Caco-2 (cell line): ENCODE results near the gene FTHL17. TPM values are rescaled to one million over a fixed set of nuclear protein-coding genes. Genes with fewer than 3 reads are reported as not detected.

Experiments used
- BruUV-seq: library from RNA; stranded (reverse); fragments of 400-500 nt; replicated peaks from 2 replicates; lab custom pipeline; 2021; lab: Mats Ljungman, UMichigan
- CTCF ChIA-PET: fragments of 300-600 bp; sonication (Branson Sonifier 250); formaldehyde crosslinking; loops from one replicate; lab custom pipeline; 2022; ENCODE audit warnings: antibody characterized with exemption; lab: Charles Lee
- POLR2A ChIA-PET: fragments of 300-600 bp; sonication (Branson Sonifier 250); formaldehyde crosslinking; loops from one replicate; lab custom pipeline; 2022; ENCODE audit warnings: antibody characterized with exemption; lab: Charles Lee
- DNase-seq, 2 experiments: peaks; one replicate each; pipeline versions ENCODE4 v3.0.0 to v3.0.0-alpha.2; 2020 to 2022
- H3K27me3 ChIP-seq: replicated peaks from 2 replicates; pipeline ENCODE4 v1.6.0; 2011; ENCODE audit warnings: low read length; ENCODE audit not compliant: control insufficient read depth, insufficient read depth
- H3K36me3 ChIP-seq: 2 replicates; pipeline ENCODE4 v1.5.1; 2011; ENCODE audit warnings: low read length; ENCODE audit not compliant: control insufficient read depth, insufficient read depth
- H3K4me1 ChIP-seq: fragments of 250-450 bp; sonication (Bioruptor Pico); 2 replicates; pipeline ENCODE4 v1.5.1; 2020; ENCODE audit warnings: mild to moderate bottlenecking
- H3K4me3 ChIP-seq: 2 replicates; pipeline ENCODE4 v1.5.1; 2011; ENCODE audit warnings: low read depth, mild to moderate bottlenecking, control low read depth, low read length
- H3K9me3 ChIP-seq: fragments of 250-450 bp; sonication (Bioruptor Pico); 2 replicates; pipeline ENCODE4 v1.5.1; 2020; ENCODE audit warnings: mild to moderate bottlenecking, moderate library complexity
- H3K27ac Mint-ChIP-seq: one replicate; pipeline ENCODE4 v1.8.0; 2022; ENCODE audit warnings: mixed read lengths; ENCODE audit not compliant: unreplicated experiment
- H3K27me3 Mint-ChIP-seq: one replicate; pipeline ENCODE4 v1.8.0; 2022; ENCODE audit warnings: mixed read lengths; ENCODE audit not compliant: insufficient read depth, unreplicated experiment
- H3K36me3 Mint-ChIP-seq: one replicate; pipeline ENCODE4 v1.8.0; 2022; ENCODE audit warnings: mild to moderate bottlenecking, mixed read lengths; ENCODE audit not compliant: insufficient read depth, unreplicated experiment
- H3K4me1 Mint-ChIP-seq: one replicate; pipeline ENCODE4 v1.8.0; 2022; ENCODE audit warnings: low read depth, mixed read lengths; ENCODE audit not compliant: unreplicated experiment
- H3K4me3 Mint-ChIP-seq: one replicate; pipeline ENCODE4 v1.8.0; 2022; ENCODE audit warnings: mild to moderate bottlenecking, moderate library complexity, mixed read lengths; ENCODE audit not compliant: unreplicated experiment
- H3K9me3 Mint-ChIP-seq: one replicate; pipeline ENCODE4 v1.8.0; 2022; ENCODE audit warnings: mixed read lengths; ENCODE audit not compliant: unreplicated experiment
- intact Hi-C: fragments of 100-400 bp; cut with micrococcal nuclease; formaldehyde crosslinking; loops from one replicate; pipeline ENCODE4 v1.10.0; 2022; ENCODE audit not compliant: unreplicated experiment
- total RNA-seq: library from RNA; stranded (reverse); gene quantifications from 2 replicates; pipeline ENCODE4 v1.2.3, GENCODE V29; 2022
- TF ChIP-seq, protein P1 (sequence below), 2 experiments: fragments of 200-600 bp in 1 of 2; IDR thresholded peaks; 1 replicate in 1 of 2; 2 replicates in 1 of 2; pipeline versions ENCODE4 v1.5.1 to v1.8.0; 2011 to 2022; ENCODE audit warnings: antibody characterized with exemption in 1 of 2, control low read depth in 1 of 2, inconsistent platforms in 1 of 2, low read depth in 1 of 2, low read length in 1 of 2, mild to moderate bottlenecking in 1 of 2, moderate library complexity in 1 of 2; ENCODE audit not compliant: insufficient read depth in 1 of 2, severe bottlenecking in 1 of 2, unreplicated experiment in 1 of 2

FTHL17 gene
- total RNA-seq, 1 experiment from 2014 or later, result not detected

DNA sequence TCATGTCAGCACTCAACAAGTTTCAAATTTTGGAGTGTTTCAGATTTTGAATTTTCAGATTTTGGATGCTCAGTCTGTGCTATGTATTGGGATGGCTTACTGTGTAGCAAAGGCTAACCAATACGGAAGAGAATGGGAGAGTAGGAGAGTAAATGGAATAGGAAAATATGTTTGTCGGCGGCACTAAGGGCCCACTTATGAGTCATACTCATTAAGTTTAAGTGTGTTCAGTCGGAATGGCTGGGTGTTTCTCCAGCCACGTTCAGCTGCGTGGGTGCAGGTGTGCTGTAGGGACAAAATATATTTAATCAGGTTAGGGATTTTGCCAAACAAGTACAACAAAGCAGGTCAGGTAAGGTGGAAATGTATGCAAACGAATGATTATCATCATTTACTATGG, 13.6 kb downstream of the FTHL17 start:
- TF ChIP-seq, protein P1, sequence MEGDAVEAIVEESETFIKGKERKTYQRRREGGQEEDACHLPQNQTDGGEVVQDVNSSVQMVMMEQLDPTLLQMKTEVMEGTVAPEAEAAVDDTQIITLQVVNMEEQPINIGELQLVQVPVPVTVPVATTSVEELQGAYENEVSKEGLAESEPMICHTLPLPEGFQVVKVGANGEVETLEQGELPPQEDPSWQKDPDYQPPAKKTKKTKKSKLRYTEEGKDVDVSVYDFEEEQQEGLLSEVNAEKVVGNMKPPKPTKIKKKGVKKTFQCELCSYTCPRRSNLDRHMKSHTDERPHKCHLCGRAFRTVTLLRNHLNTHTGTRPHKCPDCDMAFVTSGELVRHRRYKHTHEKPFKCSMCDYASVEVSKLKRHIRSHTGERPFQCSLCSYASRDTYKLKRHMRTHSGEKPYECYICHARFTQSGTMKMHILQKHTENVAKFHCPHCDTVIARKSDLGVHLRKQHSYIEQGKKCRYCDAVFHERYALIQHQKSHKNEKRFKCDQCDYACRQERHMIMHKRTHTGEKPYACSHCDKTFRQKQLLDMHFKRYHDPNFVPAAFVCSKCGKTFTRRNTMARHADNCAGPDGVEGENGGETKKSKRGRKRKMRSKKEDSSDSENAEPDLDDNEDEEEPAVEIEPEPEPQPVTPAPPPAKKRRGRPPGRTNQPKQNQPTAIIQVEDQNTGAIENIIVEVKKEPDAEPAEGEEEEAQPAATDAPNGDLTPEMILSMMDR (IDR thresholded peaks at IDR 0.05; ENCODE audit: insufficient read depth in 1 of 2, low read depth in 1 of 2, low read length in 1 of 2, severe bottlenecking in 1 of 2, unreplicated experiment in 1 of 2), result no peak
- Mint-ChIP-seq H3K36me3 (no peaks in the 10 kb centered on the region), H3K27ac (no peak overlapping the region), H3K4me1 (no peaks in the 10 kb centered on the region), H3K9me3 (no peaks in the 10 kb centered on the region), H3K4me3 (no peak overlapping the region), H3K27me3 (no peaks in the 10 kb centered on the region)
- no peak for DNase-seq
- ChIA-PET CTCF (no interaction called here), POLR2A (no interaction called here)
- Histone ChIP-seq H3K27me3 (no peaks in the 10 kb centered on the region), H3K36me3 (no peaks in the 10 kb centered on the region), H3K9me3 (no peaks in the 10 kb centered on the region), H3K4me3 (no peak overlapping the region), H3K4me1 (no peaks in the 10 kb centered on the region)
- intact Hi-C loops, result no loop called here
- BruUV-seq, result no TSS peak

DNA sequence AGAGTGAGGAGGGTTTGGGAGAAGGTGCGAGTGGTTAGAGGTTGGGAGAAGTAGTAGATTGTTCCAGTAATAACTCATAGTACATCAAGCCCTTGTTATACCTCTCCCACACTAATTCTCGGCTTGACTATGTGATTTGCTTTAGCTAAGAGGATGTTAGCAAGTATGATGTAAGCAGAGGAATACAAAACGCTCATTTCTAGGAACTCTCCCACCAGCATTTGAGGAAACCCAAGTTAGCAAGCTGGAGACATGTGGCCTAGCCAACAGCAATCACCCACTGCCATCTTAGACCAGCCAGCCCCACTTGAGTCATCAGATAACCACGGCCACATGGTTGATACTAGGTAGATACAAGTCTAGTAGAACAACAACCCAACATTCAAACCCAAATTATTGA, 14.2 kb downstream of the FTHL17 start:
- TF ChIP-seq, protein P1 (IDR thresholded peaks at IDR 0.05; ENCODE audit: insufficient read depth in 1 of 2, low read depth in 1 of 2, low read length in 1 of 2, severe bottlenecking in 1 of 2, unreplicated experiment in 1 of 2), result no peak
- POLR2A ChIA-PET, result no interaction called here
- BruUV-seq, result no TSS peak
- CTCF ChIA-PET, result interaction anchor here (0.7 kb wide), 1 partner anchor 658 kb away, joined by 4 read pairs; no protein-coding TSS in a partner anchor
- Histone ChIP-seq H3K27me3 (no peaks in the 10 kb centered on the region), H3K4me1 (no peaks in the 10 kb centered on the region), H3K9me3 (no peaks in the 10 kb centered on the region), H3K4me3 (no peak overlapping the region), H3K36me3 (no peaks in the 10 kb centered on the region)
- H3K27me3 Mint-ChIP-seq, result no peaks in the 10 kb centered on the region
- no peak for DNase-seq
- H3K27ac Mint-ChIP-seq, result no peak overlapping the region
- no peaks in the 10 kb centered on the region for H3K4me1 Mint-ChIP-seq
- intact Hi-C loops, result no loop called here
- H3K36me3 Mint-ChIP-seq, result no peaks in the 10 kb centered on the region
- H3K9me3 Mint-ChIP-seq, result no peaks in the 10 kb centered on the region
- H3K4me3 Mint-ChIP-seq, result no peak overlapping the region

DNA sequence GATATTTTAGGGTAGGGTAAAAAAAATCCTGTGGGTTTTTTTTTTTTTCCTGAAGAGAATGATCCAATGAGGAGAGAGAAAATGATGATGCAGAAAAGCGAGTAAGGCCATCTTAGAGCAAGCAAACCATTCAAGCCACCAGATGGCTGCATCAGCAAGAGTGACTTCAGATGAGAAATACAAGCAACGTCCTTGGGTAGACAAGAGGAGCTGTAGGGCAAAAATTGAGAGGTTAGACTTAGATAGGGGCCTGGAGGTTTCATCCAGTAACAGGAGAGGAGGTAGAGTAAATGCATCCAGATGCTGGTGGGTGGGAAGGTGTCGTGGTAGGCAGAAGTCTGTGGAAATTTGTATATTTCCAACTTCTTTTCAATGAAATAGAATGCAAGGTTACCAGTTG, 14.6 kb downstream of the FTHL17 start:
- TF ChIP-seq, protein P1 (IDR thresholded peaks at IDR 0.05; ENCODE audit: insufficient read depth in 1 of 2, low read depth in 1 of 2, low read length in 1 of 2, severe bottlenecking in 1 of 2, unreplicated experiment in 1 of 2), result peak in 1 of 2 experiments; percentile 1
- no TSS peak for BruUV-seq

More for the DNA sequence above, 14.6 kb downstream of the FTHL17 start:
- no peaks in the 10 kb centered on the region for H3K36me3 ChIP-seq
- Mint-ChIP-seq H3K9me3 (no peaks in the 10 kb centered on the region), H3K36me3 (no peaks in the 10 kb centered on the region), H3K27ac (no peak overlapping the region), H3K4me1 (no peaks in the 10 kb centered on the region), H3K4me3 (no peak overlapping the region), H3K27me3 (no peaks in the 10 kb centered on the region)
- CTCF ChIA-PET, result interaction anchor here (0.7 kb wide), 1 partner anchor 659 kb away, joined by 4 read pairs; no protein-coding TSS in a partner anchor
- no peaks in the 10 kb centered on the region for H3K27me3 ChIP-seq
- no peak overlapping the region for H3K4me3 ChIP-seq
- DNase-seq, result no peak
- intact Hi-C loops, result no loop called here
- no peaks in the 10 kb centered on the region for H3K9me3 ChIP-seq
- H3K4me1 ChIP-seq, result no peaks in the 10 kb centered on the region
- POLR2A ChIA-PET, result no interaction called here
